IMR-90 (cell line): ENCODE measurements around the gene MRPL28. TPM values are rescaled to one million over a fixed set of nuclear protein-coding genes. Genes with fewer than 3 reads are reported as not detected.

Source experiments
- ATAC-seq: fragments of 200-7000 bp; cut with Tn5 transposase; 2 replicates; pipeline ENCODE4 v1.9.1; 2020; ENCODE audit warnings: low read depth, mild to moderate bottlenecking, moderate library complexity
- BruUV-seq: library from RNA; stranded (reverse); fragments of 400-500 nt; replicated peaks from 2 replicates; lab custom pipeline; 2021; lab: Mats Ljungman, UMichigan
- CTCF ChIA-PET: fragments of 300-600 bp; formaldehyde crosslinking; extraction: SDS; loops from one replicate; lab custom pipeline; 2021; ENCODE audit warnings: antibody characterized with exemption; lab: Yijun Ruan, JAX
- POLR2A ChIA-PET: fragments of 300-600 bp; sonication (Branson Sonifier 250); formaldehyde crosslinking; loops from one replicate; lab custom pipeline; 2022; ENCODE audit warnings: antibody characterized with exemption; ENCODE audit not compliant: unreplicated experiment; lab: Charles Lee
- DNase-seq: peaks from one replicate; pipeline ENCODE4 v3.0.0; 2013
- H2AFZ ChIP-seq: replicated peaks from 2 replicates; pipeline ENCODE3; 2013; ENCODE audit warnings: low read length, mild to moderate bottlenecking; ENCODE audit not compliant: poor library complexity
- H2AK5ac ChIP-seq: 2 replicates; pipeline ENCODE4 v1.6.1; 2013; ENCODE audit warnings: low read depth, low read length, inconsistent platforms
- H2AK9ac ChIP-seq: replicated peaks from 2 replicates; pipeline ENCODE3; 2013; ENCODE audit warnings: mild to moderate bottlenecking, low read depth, low read length, moderate library complexity; ENCODE audit not compliant: poor library complexity
- H2BK120ac ChIP-seq: 2 replicates; pipeline ENCODE4 v1.6.1; 2013; ENCODE audit warnings: low read depth, low read length, inconsistent platforms
- H2BK15ac ChIP-seq: 3 replicates; pipeline ENCODE4 v1.6.1; 2013; ENCODE audit warnings: low read depth, low read length, inconsistent platforms
- H2BK20ac ChIP-seq: 2 replicates; pipeline ENCODE4 v1.6.1; 2013; ENCODE audit warnings: low read depth, mild to moderate bottlenecking, inconsistent platforms, low read length, moderate library complexity
- H2BK5ac ChIP-seq: 2 replicates; pipeline ENCODE4 v1.6.1; 2013; ENCODE audit warnings: mild to moderate bottlenecking, low read depth, low read length, inconsistent platforms; ENCODE audit not compliant: poor library complexity, severe bottlenecking
- H3K14ac ChIP-seq: replicated peaks from 2 replicates; pipeline ENCODE4 v1.6.1; 2013; ENCODE audit warnings: low read depth, low read length, inconsistent platforms
- H3K18ac ChIP-seq: 2 replicates; pipeline ENCODE4 v1.6.1; 2013; ENCODE audit warnings: low read depth, low read length, control low read depth
- H3K23ac ChIP-seq: 2 replicates; pipeline ENCODE4 v1.6.1; 2013; ENCODE audit warnings: low read depth, low read length, inconsistent platforms
- H3K27ac ChIP-seq: 2 replicates; pipeline ENCODE4 v1.5.1; 2013; ENCODE audit warnings: mild to moderate bottlenecking, control low read depth, low read length; ENCODE audit not compliant: insufficient read depth
- H3K27me3 ChIP-seq: 2 replicates; pipeline ENCODE4 v1.6.1; 2013; ENCODE audit warnings: low read length; ENCODE audit not compliant: control insufficient read depth, insufficient read depth
- H3K36me3 ChIP-seq: 2 replicates; pipeline ENCODE4 v1.6.1; 2013; ENCODE audit warnings: low read length, mixed read lengths; ENCODE audit not compliant: control insufficient read depth, insufficient read depth
- H3K4ac ChIP-seq: 2 replicates; pipeline ENCODE4 v1.6.1; 2013; ENCODE audit warnings: low read depth, low read length, inconsistent platforms
- H3K4me1 ChIP-seq: 2 replicates; pipeline ENCODE4 v1.6.1; 2013; ENCODE audit warnings: low read length, mixed read lengths; ENCODE audit not compliant: control insufficient read depth, insufficient read depth
- H3K4me2 ChIP-seq: 2 replicates; pipeline ENCODE4 v1.6.1; 2013; ENCODE audit warnings: low read depth, mild to moderate bottlenecking, control low read depth, low read length, moderate library complexity
- H3K4me3 ChIP-seq: 2 replicates; pipeline ENCODE4 v1.5.1; 2013; ENCODE audit warnings: low read depth, mild to moderate bottlenecking, control low read depth, low read length, moderate library complexity; ENCODE audit not compliant: insufficient read depth
- H3K56ac ChIP-seq: 2 replicates; pipeline ENCODE4 v1.6.1; 2013; ENCODE audit warnings: low read length, inconsistent platforms; ENCODE audit not compliant: insufficient read depth; ENCODE audit errors: extremely low read depth
- H3K79me1 ChIP-seq, 2 experiments: 2 replicates each; pipeline ENCODE4 v1.6.1; 2013; ENCODE audit warnings: low read length in 2 of 2, inconsistent platforms in 1 of 2, low read depth in 1 of 2
- H3K9ac ChIP-seq: 2 replicates; pipeline ENCODE4 v1.6.1; 2013; ENCODE audit warnings: low read depth, low read length, control low read depth
- H3K9me1 ChIP-seq: 2 replicates; pipeline ENCODE4 v1.6.1; 2013; ENCODE audit warnings: low read length, inconsistent platforms; ENCODE audit not compliant: insufficient read depth
- H3K9me3 ChIP-seq: 2 replicates; pipeline ENCODE4 v1.6.1; 2013; ENCODE audit warnings: low read length; ENCODE audit not compliant: control insufficient read depth, insufficient read depth
- H4K20me1 ChIP-seq: 2 replicates; pipeline ENCODE4 v1.6.1; 2013; ENCODE audit warnings: low read length, inconsistent platforms; ENCODE audit not compliant: insufficient read depth
- H4K5ac ChIP-seq: 2 replicates; pipeline ENCODE4 v1.6.1; 2013; ENCODE audit warnings: mild to moderate bottlenecking, low read depth, low read length, control low read depth
- H4K8ac ChIP-seq, 2 experiments: 2 replicates each; pipeline ENCODE4 v1.6.1; 2013; ENCODE audit warnings: low read depth in 2 of 2, low read length in 2 of 2, control low read depth in 1 of 2, inconsistent platforms in 1 of 2
- H4K91ac ChIP-seq: 2 replicates; pipeline ENCODE4 v1.6.1; 2013; ENCODE audit warnings: low read depth, low read length, inconsistent platforms; ENCODE audit not compliant: insufficient read depth
- CEBPB ChIP-seq: IDR thresholded peaks from 2 replicates; pipeline ENCODE4 v1.6.1; 2012; ENCODE audit warnings: low read depth, low read length, improper control_type of control experiment
- CHD1 ChIP-seq: IDR thresholded peaks from 2 replicates; pipeline ENCODE4 v1.6.1; 2012; ENCODE audit warnings: low read depth, low read length, improper control_type of control experiment
- MAZ ChIP-seq: IDR thresholded peaks from 2 replicates; pipeline ENCODE4 v1.6.1; 2012; ENCODE audit warnings: low read depth, mild to moderate bottlenecking, low read length, improper control_type of control experiment, moderate library complexity, borderline replicate concordance
- WGBS, 2 experiments: methylation state at CpG; one replicate each; pipeline versions ENCODE4 v1.1.5 to v1.1.7; 2013; ENCODE audit warnings: missing lambda C conversion rate in 2 of 2; ENCODE audit not compliant: insufficient read length in 1 of 2; ENCODE audit errors: extremely low coverage in 2 of 2; 5-methylcytosine and 5-hydroxymethylcytosine counted together
- dilution Hi-C: fragments of 300-500 bp; cut with HindIII; formaldehyde crosslinking; loops from one replicate; pipeline ENCODE4 v1.14.3; 2018; ENCODE audit warnings: low sequenced_read_pairs; ENCODE audit not compliant: unreplicated experiment
- in situ Hi-C: fragments of 300-500 bp; cut with MboI; formaldehyde crosslinking; loops from 3 replicates; pipeline ENCODE4 v1.14.3; 2019; ENCODE audit warnings: low sequenced_read_pairs, inconsistent platforms, mixed read lengths
- intact Hi-C: fragments of 100-400 bp; cut with micrococcal nuclease; formaldehyde crosslinking; loops from 2 replicates; pipeline ENCODE4 v1.10.0; 2022
- polyA plus RNA-seq, 3 experiments: library from polyadenylated mRNA; depleted of rRNA; stranded (reverse); fragments of >200 nt; gene quantifications; 2 replicates each; pipeline ENCODE4 v1.2.3, GENCODE V29; 2012; ENCODE audit warnings: low replicate concordance in 1 of 3
- total RNA-seq: library from RNA; depleted of rRNA; stranded (reverse); fragments of >200 nt; gene quantifications from 2 replicates; pipeline ENCODE4 v1.2.3, GENCODE V29; 2012
- TF ChIP-seq, protein P1 (sequence below): fragments of 150-350 bp; IDR thresholded peaks from 2 replicates; pipeline ENCODE4 v1.6.1; 2016; ENCODE audit warnings: low read depth, mild to moderate bottlenecking, low read length, moderate library complexity, borderline replicate concordance
- TF ChIP-seq, protein P2 (sequence below): conservative IDR thresholded peaks from 2 replicates; pipeline ENCODE4 v1.5.1; 2012; ENCODE audit warnings: mild to moderate bottlenecking, low read depth, low read length, improper control_type of control experiment

The MRPL28 gene
- total and polyA plus RNA-seq, 2 of the 4 experiments (the other 2 are of a cell fraction) = 104 to 181 TPM

- CTCF ChIA-PET = interaction anchor here (0.6 kb wide), 1 partner anchor 13 kb away, joined by 5 read pairs; no protein-coding TSS in a partner anchor
- Histone ChIP-seq H3K27ac (no peak overlapping the region), H2AFZ (no peak overlapping the region), H4K20me1 (peaks cover 15% of the 10 kb centered on the region; the same call in 1 of the 2 replicates), H2BK5ac (no peak overlapping the region), H4K5ac (no peak overlapping the region), H3K79me1 (peaks cover 4 to 43% of the 10 kb centered on the region in 2 experiments), H3K23ac (no peak overlapping the region), H2BK15ac (no peak overlapping the region), H3K56ac (no peak overlapping the region), H3K4ac (no peak overlapping the region), H4K91ac (no peak overlapping the region), H2BK20ac (no peak overlapping the region), H3K4me2 (no peak overlapping the region), H3K14ac (no peak overlapping the region), H4K8ac (no peak overlapping the region), H2BK120ac (no peak overlapping the region), H3K9me1 (0 out of 2 replicates have a peak, but pooled peaks cover 7% of the 10 kb centered on the region), H3K4me3 (no peak overlapping the region), H3K36me3 (peaks cover 19% of the 10 kb centered on the region), H3K4me1 (peaks cover 4% of the 10 kb centered on the region), H3K18ac (no peak overlapping the region), H3K27me3 (no peaks in the 10 kb centered on the region), H3K9me3 (no peaks in the 10 kb centered on the region), H2AK5ac (no peak overlapping the region), H2AK9ac (no peak overlapping the region), H3K9ac (no peak overlapping the region)
- in situ Hi-C loops (loop anchor here (10.0 kb wide), 1 partner anchor 245 kb away; the partner anchor contains the start of genes MCRIP2 and WDR90), dilution Hi-C loops (no loop called here), intact Hi-C loops (loop anchor here (5.0 to 10.0 kb wide), 2 partner anchors 85 to 128 kb away; partner anchors contain the start of gene CAPN15)
- DNase-seq = no peak
- TF ChIP-seq MAZ = no peak
- TF ChIP-seq CHD1 = no peak
- TF ChIP-seq CEBPB = no peak
- TF ChIP-seq, protein P1, sequence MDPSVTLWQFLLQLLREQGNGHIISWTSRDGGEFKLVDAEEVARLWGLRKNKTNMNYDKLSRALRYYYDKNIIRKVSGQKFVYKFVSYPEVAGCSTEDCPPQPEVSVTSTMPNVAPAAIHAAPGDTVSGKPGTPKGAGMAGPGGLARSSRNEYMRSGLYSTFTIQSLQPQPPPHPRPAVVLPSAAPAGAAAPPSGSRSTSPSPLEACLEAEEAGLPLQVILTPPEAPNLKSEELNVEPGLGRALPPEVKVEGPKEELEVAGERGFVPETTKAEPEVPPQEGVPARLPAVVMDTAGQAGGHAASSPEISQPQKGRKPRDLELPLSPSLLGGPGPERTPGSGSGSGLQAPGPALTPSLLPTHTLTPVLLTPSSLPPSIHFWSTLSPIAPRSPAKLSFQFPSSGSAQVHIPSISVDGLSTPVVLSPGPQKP = no peak
- TF ChIP-seq, protein P2, sequence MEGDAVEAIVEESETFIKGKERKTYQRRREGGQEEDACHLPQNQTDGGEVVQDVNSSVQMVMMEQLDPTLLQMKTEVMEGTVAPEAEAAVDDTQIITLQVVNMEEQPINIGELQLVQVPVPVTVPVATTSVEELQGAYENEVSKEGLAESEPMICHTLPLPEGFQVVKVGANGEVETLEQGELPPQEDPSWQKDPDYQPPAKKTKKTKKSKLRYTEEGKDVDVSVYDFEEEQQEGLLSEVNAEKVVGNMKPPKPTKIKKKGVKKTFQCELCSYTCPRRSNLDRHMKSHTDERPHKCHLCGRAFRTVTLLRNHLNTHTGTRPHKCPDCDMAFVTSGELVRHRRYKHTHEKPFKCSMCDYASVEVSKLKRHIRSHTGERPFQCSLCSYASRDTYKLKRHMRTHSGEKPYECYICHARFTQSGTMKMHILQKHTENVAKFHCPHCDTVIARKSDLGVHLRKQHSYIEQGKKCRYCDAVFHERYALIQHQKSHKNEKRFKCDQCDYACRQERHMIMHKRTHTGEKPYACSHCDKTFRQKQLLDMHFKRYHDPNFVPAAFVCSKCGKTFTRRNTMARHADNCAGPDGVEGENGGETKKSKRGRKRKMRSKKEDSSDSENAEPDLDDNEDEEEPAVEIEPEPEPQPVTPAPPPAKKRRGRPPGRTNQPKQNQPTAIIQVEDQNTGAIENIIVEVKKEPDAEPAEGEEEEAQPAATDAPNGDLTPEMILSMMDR = no peak
- no peak for ATAC-seq
- BruUV-seq = no TSS peak
- 100% methylated on average over 1 of the region's 22 CpGs; no CpG with 5 or more reads in 1 of the 2 experiments for WGBS, 2 experiments
- POLR2A ChIA-PET = no interaction called here
These were observed 29.1 kb upstream of the MRPL28 start for GRCh38 chr16:399340-400019.
